ENCODE results near the gene COG5.

Gene COG5

DNA sequence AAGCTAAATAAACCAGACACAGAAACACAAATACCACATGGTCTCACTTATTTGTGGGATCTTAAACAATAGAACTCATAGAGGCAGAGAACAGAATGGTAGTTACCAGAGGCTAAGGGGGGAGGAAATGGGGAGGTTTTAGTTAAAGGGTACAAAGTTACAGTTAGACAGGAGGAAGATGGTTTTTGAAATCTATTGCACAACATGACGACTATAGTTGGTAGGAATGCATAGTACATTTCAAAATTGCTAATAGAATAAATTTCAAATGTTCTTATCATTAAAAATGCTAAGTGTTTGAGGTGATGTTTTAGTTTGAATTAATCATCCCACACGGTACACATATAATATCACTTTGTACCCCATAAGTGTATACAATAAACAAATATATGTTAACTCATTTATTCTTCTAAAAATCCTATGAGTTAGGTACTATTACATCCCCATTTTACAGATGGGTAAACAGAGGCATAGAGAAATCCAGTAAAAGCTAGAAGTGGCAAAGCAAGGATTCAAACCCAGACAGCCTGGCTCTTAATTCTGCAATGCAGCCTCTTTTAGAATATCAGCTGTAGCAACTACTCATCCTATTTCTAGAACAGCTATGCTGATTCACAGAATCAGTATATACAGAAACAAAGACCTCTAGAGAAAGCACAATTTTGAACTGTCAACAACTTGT, 344.0 kb downstream of the COG5 start:
- Histone ChIP-seq H3K9me3 (ENCODE audit: insufficient read depth, low read depth, low read length) (no peaks in the 10 kb centered on the region), H3K79me2 (ENCODE audit: insufficient read depth, low read length) (no peaks in the 10 kb centered on the region), H3K4me1 (ENCODE audit: insufficient read depth, low read length, poor library complexity, severe bottlenecking) (no peaks in the 10 kb centered on the region), H3K4me3 (ENCODE audit: low read length, poor library complexity, severe bottlenecking) (no peak overlapping the region), H3K9me2 (replicated peaks; ENCODE audit: low read depth, low read length) (no peaks in the 10 kb centered on the region), H3F3A (ENCODE audit: low read depth) (no peaks in the 10 kb centered on the region), H3K4me2 (ENCODE audit: low read depth, low read length, poor library complexity, severe bottlenecking) (no peak overlapping the region), H3K9ac (ENCODE audit: low read depth, low read length, poor library complexity, severe bottlenecking) (no peak overlapping the region), H3K36me3 (ENCODE audit: insufficient read depth, low read length) (no peaks in the 10 kb centered on the region), H4K20me1 (ENCODE audit: insufficient read depth, low read length, poor library complexity, severe bottlenecking) (no peaks in the 10 kb centered on the region), H2AFZ (ENCODE audit: low read length) (no peak overlapping the region), H3K27me3 (ENCODE audit: insufficient read depth, low read length, poor library complexity, severe bottlenecking) (no peaks in the 10 kb centered on the region)
- no peak for TF ChIP-seq EZH2phosphoT487 (IDR thresholded peaks at IDR 0.05; ENCODE audit: borderline replicate concordance)
- TF ChIP-seq CTCF (conservative IDR thresholded peaks at IDR 0.05; ENCODE audit: low read length) = no peak

DNA sequence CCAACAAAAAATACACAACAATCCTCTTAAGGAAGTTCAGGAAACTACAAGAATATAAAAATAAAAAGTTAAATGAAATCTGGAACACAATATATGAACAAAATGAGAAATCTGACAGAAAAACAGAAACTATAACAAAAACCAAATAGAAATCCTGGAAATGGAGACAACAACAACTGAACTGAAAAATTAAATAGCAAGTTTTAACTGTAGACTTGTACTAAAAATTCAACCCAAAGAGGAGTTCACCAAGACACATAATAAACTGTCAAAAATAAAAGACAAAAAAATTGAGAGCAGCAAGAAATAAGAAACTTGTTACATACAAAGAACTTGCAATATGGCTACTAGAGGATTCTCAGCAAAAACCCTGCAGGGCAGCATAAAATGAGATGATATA, 349.8 kb downstream of the COG5 start:
- Histone ChIP-seq H3K4me1 (ENCODE audit: insufficient read depth, low read length, poor library complexity, severe bottlenecking) (no peaks in the 10 kb centered on the region), H3K79me2 (ENCODE audit: insufficient read depth, low read length) (no peaks in the 10 kb centered on the region), H4K20me1 (ENCODE audit: insufficient read depth, low read length, poor library complexity, severe bottlenecking) (no peaks in the 10 kb centered on the region), H3K4me3 (ENCODE audit: low read length, poor library complexity, severe bottlenecking) (no peak overlapping the region), H3K9me2 (replicated peaks; ENCODE audit: low read depth, low read length) (no peaks in the 10 kb centered on the region), H3K9me3 (ENCODE audit: insufficient read depth, low read depth, low read length) (no peaks in the 10 kb centered on the region; the same call in 1 of the 2 replicates), H3K27me3 (ENCODE audit: insufficient read depth, low read length, poor library complexity, severe bottlenecking) (no peaks in the 10 kb centered on the region), H2AFZ (ENCODE audit: low read length) (no peak overlapping the region), H3K4me2 (ENCODE audit: low read depth, low read length, poor library complexity, severe bottlenecking) (no peak overlapping the region), H3K9ac (ENCODE audit: low read depth, low read length, poor library complexity, severe bottlenecking) (no peak overlapping the region), H3F3A (ENCODE audit: low read depth) (no peaks in the 10 kb centered on the region), H3K36me3 (ENCODE audit: insufficient read depth, low read length) (peaks cover 17% of the 10 kb centered on the region; the same call in 1 of the 2 replicates)
- no peak for TF ChIP-seq CTCF (conservative IDR thresholded peaks at IDR 0.05; ENCODE audit: low read length)
- no peak for TF ChIP-seq EZH2phosphoT487 (IDR thresholded peaks at IDR 0.05; ENCODE audit: borderline replicate concordance)

DNA sequence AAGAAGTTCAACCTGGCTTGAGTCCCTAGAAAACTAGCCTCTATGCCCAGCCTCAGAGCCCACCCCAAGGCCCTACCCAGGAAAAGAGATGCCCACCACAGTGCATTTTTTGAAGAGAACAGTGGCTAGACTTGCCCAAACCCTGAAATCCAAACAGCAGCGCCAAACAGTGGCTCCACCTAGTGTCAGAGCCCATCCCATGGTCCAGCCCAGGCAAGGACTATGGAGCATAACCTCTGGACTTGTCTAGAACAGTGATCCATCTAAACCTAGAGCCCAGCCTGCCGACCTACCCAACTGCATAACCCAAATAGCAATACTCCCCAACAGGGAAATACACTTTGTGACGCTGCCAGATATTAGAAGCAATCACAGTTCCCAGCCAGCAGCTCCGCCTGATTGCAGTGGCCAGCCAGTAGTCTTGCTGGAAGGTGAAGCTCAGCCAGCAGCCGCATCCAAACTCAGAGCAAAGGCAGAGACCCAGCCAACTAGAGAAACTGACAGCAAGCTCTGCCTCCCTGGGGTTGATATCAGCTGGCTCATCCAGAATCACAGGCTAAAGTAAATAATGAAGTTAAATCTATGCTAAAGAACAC, 350.4 kb downstream of the COG5 start:
- Histone ChIP-seq H3K4me2 (ENCODE audit: low read depth, low read length, poor library complexity, severe bottlenecking) (no peak overlapping the region), H2AFZ (ENCODE audit: low read length) (no peak overlapping the region), H4K20me1 (ENCODE audit: insufficient read depth, low read length, poor library complexity, severe bottlenecking) (no peaks in the 10 kb centered on the region), H3F3A (ENCODE audit: low read depth) (no peaks in the 10 kb centered on the region), H3K27me3 (ENCODE audit: insufficient read depth, low read length, poor library complexity, severe bottlenecking) (no peaks in the 10 kb centered on the region), H3K36me3 (ENCODE audit: insufficient read depth, low read length) (peaks cover 24% of the 10 kb centered on the region; the same call in 1 of the 2 replicates), H3K79me2 (ENCODE audit: insufficient read depth, low read length) (no peaks in the 10 kb centered on the region), H3K4me3 (ENCODE audit: low read length, poor library complexity, severe bottlenecking) (no peak overlapping the region), H3K9me3 (ENCODE audit: insufficient read depth, low read depth, low read length) (no peaks in the 10 kb centered on the region; the same call in 1 of the 2 replicates), H3K9me2 (replicated peaks; ENCODE audit: low read depth, low read length) (no peaks in the 10 kb centered on the region), H3K9ac (ENCODE audit: low read depth, low read length, poor library complexity, severe bottlenecking) (no peak overlapping the region), H3K4me1 (ENCODE audit: insufficient read depth, low read length, poor library complexity, severe bottlenecking) (no peaks in the 10 kb centered on the region)
- TF ChIP-seq CTCF (conservative IDR thresholded peaks at IDR 0.05; ENCODE audit: low read length) (no peak), EZH2phosphoT487 (IDR thresholded peaks at IDR 0.05; ENCODE audit: borderline replicate concordance) (no peak)

All from Loucy (cell line).